CD14-positive monocyte (primary cell): ENCODE data around the gene FAM114A2. TPM values are rescaled to one million over a fixed set of nuclear protein-coding genes. Genes with fewer than 3 reads are reported as not detected.

Source experiments
- DNase-seq, 3 donors: peaks; one replicate each; pipeline ENCODE4 v3.0.0-alpha.2; 2011 to 2022
- H2AFZ ChIP-seq: 2 replicates; pipeline ENCODE4 v1.6.0; 2012; ENCODE audit warnings: mild to moderate bottlenecking, low read depth, low read length, inconsistent platforms; ENCODE audit not compliant: insufficient read depth, poor library complexity, severe bottlenecking
- H3K27ac ChIP-seq, 2 donors: 1 replicate in 1 of 2; 2 replicates in 1 of 2; pipeline ENCODE4 v1.5.1; 2012 to 2013; ENCODE audit warnings: low read length in 2 of 2, control low read depth in 1 of 2, inconsistent platforms in 1 of 2, low read depth in 1 of 2, mild to moderate bottlenecking in 1 of 2
- H3K27me3 ChIP-seq, 2 donors: one replicate each; pipeline versions ENCODE4 v1.6.0 to v1.6.1; 2011 to 2013; ENCODE audit warnings: low read length in 2 of 2; ENCODE audit not compliant: control insufficient read depth in 2 of 2, insufficient read depth in 2 of 2
- H3K36me3 ChIP-seq, 2 donors: replicated peaks in 1 of 2; 1 replicate in 1 of 2; 2 replicates in 1 of 2; pipeline versions ENCODE4 v1.5.1 to v1.6.1; 2012 to 2013; ENCODE audit warnings: low read length in 2 of 2, control low read depth in 1 of 2, inconsistent platforms in 1 of 2, mild to moderate bottlenecking in 1 of 2; ENCODE audit not compliant: insufficient read depth in 2 of 2, control insufficient read depth in 1 of 2
- H3K4me1 ChIP-seq, 2 donors: 1 replicate in 1 of 2; 2 replicates in 1 of 2; pipeline versions ENCODE4 v1.5.1 to v1.6.1; 2012 to 2013; ENCODE audit warnings: low read length in 2 of 2, control low read depth in 1 of 2, inconsistent platforms in 1 of 2, mild to moderate bottlenecking in 1 of 2, moderate library complexity in 1 of 2; ENCODE audit not compliant: insufficient read depth in 2 of 2, control insufficient read depth in 1 of 2
- H3K4me2 ChIP-seq: replicated peaks from 2 replicates; pipeline ENCODE3; 2012; ENCODE audit warnings: low read length, moderate library complexity, mild to moderate bottlenecking; ENCODE audit not compliant: poor library complexity, severe bottlenecking; ENCODE audit errors: extremely low read depth
- H3K4me3 ChIP-seq, 3 experiments: fragments of 200-600 bp in 1 of 3; sonication (generic) in 1 of 3; replicated peaks in 1 of 3; 1 replicate in 2 of 3; 2 replicates in 1 of 3; pipeline ENCODE4 v1.5.1; 2011 to 2013; ENCODE audit warnings: low read length in 3 of 3, mild to moderate bottlenecking in 3 of 3, control low read depth in 2 of 3, low read depth in 2 of 3, inconsistent platforms in 1 of 3, moderate library complexity in 1 of 3
- H3K79me2 ChIP-seq: 2 replicates; pipeline ENCODE4 v1.6.0; 2012; ENCODE audit warnings: mild to moderate bottlenecking, control low read depth, inconsistent platforms, low read length, moderate library complexity; ENCODE audit not compliant: insufficient read depth
- H3K9ac ChIP-seq: 2 replicates; pipeline ENCODE4 v1.6.0; 2017; ENCODE audit warnings: low read length, mild to moderate bottlenecking; ENCODE audit not compliant: insufficient read depth, poor library complexity, severe bottlenecking
- H3K9me3 ChIP-seq, 2 donors: replicated peaks in 1 of 2; 1 replicate in 1 of 2; 2 replicates in 1 of 2; pipeline versions ENCODE4 v1.5.1 to v1.6.1; 2012 to 2013; ENCODE audit warnings: low read length in 2 of 2, control low read depth in 1 of 2; ENCODE audit not compliant: control insufficient read depth in 1 of 2, insufficient read depth in 1 of 2
- H4K20me1 ChIP-seq: 2 replicates; pipeline ENCODE4 v1.6.0; 2012; ENCODE audit warnings: mild to moderate bottlenecking, low read length, control low read depth, moderate library complexity; ENCODE audit not compliant: insufficient read depth
- H3K27ac Mint-ChIP-seq, 7 donors: one replicate each; pipeline ENCODE4 v1.8.0; 2020; ENCODE audit warnings: mild to moderate bottlenecking in 7 of 7, mixed read lengths in 7 of 7, moderate library complexity in 6 of 7, inconsistent platforms in 2 of 7
- H3K27me3 Mint-ChIP-seq, 3 donors: one replicate each; pipeline ENCODE4 v1.8.0; 2021 to 2022; ENCODE audit warnings: low read depth in 3 of 3, mild to moderate bottlenecking in 3 of 3, mixed read lengths in 3 of 3, moderate library complexity in 3 of 3, inconsistent platforms in 1 of 3
- H3K36me3 Mint-ChIP-seq, 2 donors: one replicate each; pipeline ENCODE4 v1.8.0; 2020; ENCODE audit warnings: mixed read lengths in 2 of 2, inconsistent platforms in 1 of 2, mild to moderate bottlenecking in 1 of 2
- H3K4me1 Mint-ChIP-seq: one replicate; pipeline ENCODE4 v1.8.0; 2020; ENCODE audit warnings: mild to moderate bottlenecking, mixed read lengths
- H3K4me3 Mint-ChIP-seq, 2 donors: one replicate each; pipeline ENCODE4 v1.8.0; 2020; ENCODE audit warnings: mild to moderate bottlenecking in 2 of 2, mixed read lengths in 2 of 2, moderate library complexity in 1 of 2
- H3K9me3 Mint-ChIP-seq, 7 donors: one replicate each; pipeline ENCODE4 v1.8.0; 2020 to 2022; ENCODE audit warnings: mixed read lengths in 7 of 7, mild to moderate bottlenecking in 6 of 7, moderate library complexity in 6 of 7, inconsistent platforms in 2 of 7
- CTCF ChIP-seq: fragments of 200-600 bp; IDR thresholded peaks from one replicate; pipeline ENCODE4 v1.8.0; 2022; ENCODE audit warnings: antibody characterized with exemption, mild to moderate bottlenecking
- whole genome bisulfite sequencing: methylation state at CpG from one replicate; pipeline ENCODE4 v1.1.5; 2013; ENCODE audit warnings: missing lambda C conversion rate; ENCODE audit not compliant: insufficient coverage; 5-methylcytosine and 5-hydroxymethylcytosine counted together
- intact Hi-C, 2 donors: fragments of 100-400 bp; cut with micrococcal nuclease; formaldehyde crosslinking; loops; one replicate each; pipeline versions ENCODE4 v1.15.0 to v1.15.1; 2023
- polyA plus RNA-seq, 3 donors: library from polyadenylated mRNA; depleted of rRNA in 1 of 3; unstranded in 2 of 3; stranded (reverse) in 1 of 3; fragments of 300-500 nt in 2 of 3; fragments of >200 nt in 1 of 3; fragmentation: Illumina TruSeq in 2 of 3; gene quantifications; 1 replicate in 2 of 3; 2 replicates in 1 of 3; pipeline ENCODE4 v1.2.3, GENCODE V29; 2012 to 2021

The FAM114A2 gene
- polyA plus RNA-seq, 3 donors, result 6.7 to 18.4 (median 15.6) TPM

- no CpG with 5 or more reads among the region's 3 CpGs for WGBS
- intact Hi-C loops, result loop anchor here in 1 of 2 donors (5.0 kb wide), 1 partner anchor 1437 kb away; no protein-coding TSS in a partner anchor
- no peaks in the 10 kb centered on the region for H4K20me1 ChIP-seq
- no peak overlapping the region for H3K27ac ChIP-seq
- Mint-ChIP-seq H3K36me3 (no peaks in the 10 kb centered on the region), H3K4me3 (no peak overlapping the region), H3K27me3 (peaks cover 0 to 7% (median 5%) of the 10 kb centered on the region in 3 donors), H3K4me1 (peaks cover 8% of the 10 kb centered on the region), H3K27ac (peak overlapping the region in 1 of 7 donors; percentile 61), H3K9me3 (no peaks in the 10 kb centered on the region)
- H3K4me2 ChIP-seq, result no peak overlapping the region
- H3K27me3 ChIP-seq, result no peaks in the 10 kb centered on the region
- no peak for DNase-seq
- no peak overlapping the region for H2AFZ ChIP-seq
- H3K9ac ChIP-seq, result no peak overlapping the region
- no peaks in the 10 kb centered on the region for H3K36me3 ChIP-seq
- no peak overlapping the region for H3K4me3 ChIP-seq
- H3K4me1 ChIP-seq, result no peaks in the 10 kb centered on the region
- TF ChIP-seq CTCF, result no peak
- no peaks in the 10 kb centered on the region for H3K79me2 ChIP-seq
- H3K9me3 ChIP-seq, result no peaks in the 10 kb centered on the region
Measured at GRCh38 chr5:153969563-153969895, 69.2 kb downstream of the FAM114A2 start.

- Histone ChIP-seq H3K4me3 (no peak overlapping the region), H3K4me1 (no peaks in the 10 kb centered on the region), H3K79me2 (no peaks in the 10 kb centered on the region), H2AFZ (no peak overlapping the region), H3K4me2 (no peak overlapping the region), H3K27me3 (no peaks in the 10 kb centered on the region), H4K20me1 (no peaks in the 10 kb centered on the region), H3K9ac (no peak overlapping the region), H3K9me3 (no peaks in the 10 kb centered on the region), H3K36me3 (no peaks in the 10 kb centered on the region), H3K27ac (no peak overlapping the region)
- H3K9me3 Mint-ChIP-seq, result no peaks in the 10 kb centered on the region
- no peaks in the 10 kb centered on the region for H3K36me3 Mint-ChIP-seq
- peaks cover 8% of the 10 kb centered on the region for H3K4me1 Mint-ChIP-seq
- H3K27me3 Mint-ChIP-seq, result peaks cover 0 to 9% (median 5%) of the 10 kb centered on the region in 3 donors
- intact Hi-C loops, result loop anchor here in 1 of 2 donors (5.0 kb wide), 1 partner anchor 1437 kb away; no protein-coding TSS in a partner anchor
- WGBS, result 54% methylated on average over 3 of the region's 10 CpGs
- DNase-seq, result no peak
- TF ChIP-seq CTCF, result no peak
- H3K4me3 Mint-ChIP-seq, result no peak overlapping the region
- H3K27ac Mint-ChIP-seq, result peak overlapping the region in 1 of 7 donors; percentile 61
Measured at GRCh38 chr5:153968761-153969562, 69.7 kb downstream of the FAM114A2 start.
